HepG2 (cell line): ENCODE measurements around the gene RNF113A. TPM values are rescaled to one million over a fixed set of nuclear protein-coding genes. Genes with fewer than 3 reads are reported as not detected.

Experiments
- AGO2 ChIP-seq: fragments of 200-400 bp; formaldehyde crosslinking; optimal IDR thresholded peaks from 2 replicates; pipeline ENCODE3; 2017; ENCODE audit warnings: mild to moderate bottlenecking, low read depth, low read length, moderate library complexity
- ARID3A ChIP-seq: IDR thresholded peaks from 2 replicates; pipeline ENCODE4 v1.6.1; 2012; ENCODE audit warnings: low read depth, low read length, improper control_type of control experiment
- HNRNPLL ChIP-seq: fragments of 200-400 bp; formaldehyde crosslinking; IDR thresholded peaks from 2 replicates; pipeline ENCODE4 v1.6.1; 2017; ENCODE audit warnings: mild to moderate bottlenecking, low read depth, low read length; ENCODE audit not compliant: poor library complexity, severe bottlenecking
- IKZF4 ChIP-seq: sonication (generic); formaldehyde crosslinking; IDR thresholded peaks from 2 replicates; pipeline ENCODE4 v1.5.1; 2020; ENCODE audit warnings: borderline replicate concordance, mild to moderate bottlenecking, low read depth, missing genetic modification reagents; ENCODE audit errors: not compliant biosample characterization
- KDM5A ChIP-seq: fragments of 200-600 bp; sonication (generic); IDR thresholded peaks from 2 replicates; pipeline ENCODE4 v1.7.0; 2018; ENCODE audit warnings: antibody characterized with exemption, mild to moderate bottlenecking, low read length, borderline replicate concordance
- MYNN ChIP-seq: sonication (generic); formaldehyde crosslinking; IDR thresholded peaks from 2 replicates; pipeline ENCODE4 v1.4.0; 2020; ENCODE audit warnings: mild to moderate bottlenecking, low read depth, missing genetic modification reagents
- NAIF1 ChIP-seq: sonication (generic); formaldehyde crosslinking; IDR thresholded peaks from 2 replicates; pipeline ENCODE4 v1.5.0; 2020; ENCODE audit warnings: mild to moderate bottlenecking, missing genetic modification reagents, borderline replicate concordance
- SAFB2 ChIP-seq: sonication (generic); formaldehyde crosslinking; IDR thresholded peaks from 2 replicates; pipeline ENCODE4 v1.5.1; 2020; ENCODE audit warnings: missing genetic modification reagents, low read depth, mild to moderate bottlenecking, borderline replicate concordance
- STAT5B ChIP-seq: sonication (generic); formaldehyde crosslinking; IDR thresholded peaks from 2 replicates; pipeline ENCODE4 v1.4.0; 2020; ENCODE audit warnings: missing genetic modification reagents
- ZFX ChIP-seq: sonication (generic); formaldehyde crosslinking; IDR thresholded peaks from 2 replicates; pipeline ENCODE4 v1.4.0; 2020; ENCODE audit warnings: mild to moderate bottlenecking, low read depth, missing genetic modification reagents, moderate library complexity
- ZHX2 ChIP-seq, 2 experiments: sonication (generic) in 1 of 2; formaldehyde crosslinking in 1 of 2; IDR thresholded peaks; 2 replicates each; pipeline versions ENCODE4 v1.6.1 to v1.9.0; 2014 to 2022; ENCODE audit warnings: antibody characterized with exemption in 1 of 2, borderline replicate concordance in 1 of 2, inconsistent platforms in 1 of 2, low read depth in 1 of 2, missing genetic modification reagents in 1 of 2
- ZKSCAN1 ChIP-seq: fragments of 150-350 bp; IDR thresholded peaks from 2 replicates; pipeline ENCODE4 v1.6.1; 2014; ENCODE audit warnings: low read length
- ZNF276 ChIP-seq: sonication (generic); formaldehyde crosslinking; IDR thresholded peaks from 2 replicates; pipeline ENCODE4 v1.4.0; 2020; ENCODE audit warnings: mild to moderate bottlenecking, low read depth, missing genetic modification reagents
- ZNF292 ChIP-seq: sonication (generic); formaldehyde crosslinking; IDR thresholded peaks from 2 replicates; pipeline ENCODE4 v1.8.1; 2022; ENCODE audit warnings: mild to moderate bottlenecking, low read depth, missing genetic modification reagents, borderline replicate concordance
- ZNF496 ChIP-seq: sonication (generic); formaldehyde crosslinking; IDR thresholded peaks from 2 replicates; pipeline ENCODE4 v1.8.1; 2023; ENCODE audit warnings: mild to moderate bottlenecking, moderate library complexity, missing genetic modification reagents; ENCODE audit not compliant: insufficient replicate concordance
- ZNF761 ChIP-seq: sonication (generic); formaldehyde crosslinking; conservative IDR thresholded peaks from 2 replicates; pipeline ENCODE4 v1.4.0; 2020; ENCODE audit warnings: mild to moderate bottlenecking, missing genetic modification reagents
- ZNF883 ChIP-seq: sonication (generic); formaldehyde crosslinking; IDR thresholded peaks from 2 replicates; pipeline ENCODE4 v1.5.1; 2020; ENCODE audit warnings: mild to moderate bottlenecking, missing genetic modification reagents; ENCODE audit errors: not compliant biosample characterization
- ZSCAN21 ChIP-seq: sonication (generic); formaldehyde crosslinking; IDR thresholded peaks from 2 replicates; pipeline ENCODE4 v1.8.0; 2022; ENCODE audit warnings: mild to moderate bottlenecking, missing genetic modification reagents, moderate library complexity, borderline replicate concordance
- polyA plus RNA-seq, 8 experiments: library from polyadenylated mRNA; depleted of rRNA in 3 of 8; stranded (reverse) in 7 of 8; unstranded in 1 of 8; fragments of >200 nt; fragmentation: Illumina TruSeq in 4 of 8; extraction: Trizol in 4 of 8; gene quantifications; 2 replicates each; pipeline versions ENCODE4 v1.2.1 to v1.2.3, GENCODE V29; 2011 to 2016; ENCODE audit warnings: low read depth in 4 of 8, missing spikeins in 1 of 8, mixed read lengths in 1 of 8; ENCODE audit not compliant: insufficient read depth in 1 of 8
- total RNA-seq, 5 experiments: library from RNA; depleted of rRNA; stranded (reverse); fragments of >200 nt; fragmentation: Illumina TruSeq; extraction: Trizol; gene quantifications; 2 replicates each; pipeline ENCODE4 v1.2.3, GENCODE V29; 2016; ENCODE audit warnings: low read depth in 1 of 5

Gene RNF113A
- total and polyA plus RNA-seq, 2 of the 13 experiments (the other 11 are each of a cell fraction or from before 2014, with no cell fraction given), result 14.0 to 15.4 TPM

DNA sequence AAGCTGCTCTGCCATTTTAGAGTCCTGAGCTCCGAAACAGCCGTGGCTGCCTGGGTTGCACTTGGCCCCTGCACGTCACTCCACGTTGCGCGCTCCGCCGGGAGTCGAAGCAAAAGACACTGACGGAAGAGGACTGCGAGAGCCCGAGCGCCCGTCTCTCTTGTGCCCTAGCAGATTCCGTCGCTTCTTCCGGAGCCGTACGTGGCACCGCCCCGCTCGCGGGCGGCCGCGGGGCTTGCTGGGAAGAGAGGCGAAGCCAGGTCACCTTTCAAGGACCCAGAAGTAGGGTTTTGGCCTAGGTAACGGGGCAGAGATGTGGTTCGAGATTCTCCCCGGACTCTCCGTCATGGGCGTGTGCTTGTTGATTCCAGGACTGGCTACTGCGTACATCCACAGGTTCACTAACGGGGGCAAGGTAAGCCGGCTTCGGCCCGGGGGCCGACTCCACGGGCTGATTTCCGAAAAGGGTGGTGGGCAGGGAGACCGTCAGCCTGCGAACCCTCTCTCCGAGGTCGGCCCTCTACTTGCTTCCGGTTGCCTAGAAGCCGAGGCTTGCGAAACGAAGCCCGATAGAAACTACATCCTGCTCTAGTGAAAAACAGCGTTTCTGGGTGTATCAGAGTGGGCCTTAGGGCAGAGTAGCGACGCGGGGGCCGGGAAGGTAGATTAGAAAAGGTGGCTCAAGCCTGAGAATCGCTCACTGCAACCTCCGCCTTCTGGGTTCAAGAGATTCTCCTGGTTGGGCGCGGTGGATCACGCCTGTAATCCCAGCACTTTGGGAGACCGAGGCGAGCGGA lies at the start of gene RNF113A, which contains the start of gene NDUFA1 (continued):
- no peak for TF ChIP-seq KDM5A
- no peak for TF ChIP-seq ZNF276 (CRISPR knock-in tag)
- no peak for TF ChIP-seq ARID3A
- TF ChIP-seq NAIF1, result peak; percentile 63; the same call in 1 of the 2 replicates
- no peak for TF ChIP-seq ZSCAN21 (CRISPR knock-in tag)
- peak; percentile 47 for TF ChIP-seq AGO2
- no peak for TF ChIP-seq MYNN
- TF ChIP-seq STAT5B, result no peak
- TF ChIP-seq IKZF4 (CRISPR knock-in tag), result no peak
- TF ChIP-seq SAFB2 (CRISPR knock-in tag), result 0 out of 2 replicates have a peak, but pooled peaks have one; percentile 23
- no peak for TF ChIP-seq ZNF883 (CRISPR knock-in tag)
- peak; percentile 63 for TF ChIP-seq ZHX2 (IDR thresholded peaks at IDR 0.05; ENCODE audit: low read depth)
- peak; percentile 72; the same call in 1 of the 2 replicates for TF ChIP-seq ZHX2 (CRISPR knock-in tag; IDR thresholded peaks at IDR 0.05; ENCODE audit: borderline replicate concordance)
- peak; percentile 96 for TF ChIP-seq HNRNPLL
- TF ChIP-seq ZNF292 (CRISPR knock-in tag), result no peak
- no peak for TF ChIP-seq ZNF761 (CRISPR knock-in tag)
- no peak for TF ChIP-seq ZKSCAN1
- no peak for TF ChIP-seq ZNF496 (CRISPR knock-in tag)
- peak; percentile 97 for TF ChIP-seq ZFX (CRISPR knock-in tag)
